Measurements from ENCODE around the gene CTBS. TPM values are rescaled to one million over a fixed set of nuclear protein-coding genes. Genes with fewer than 3 reads are reported as not detected.
"Not testable (repeated sequence)": the region's sequence is repeated elsewhere in the genome, so short reads cannot be mapped to it uniquely, and the experiment has no call there.

Gene CTBS
- total and polyA plus RNA-seq, 2 of the 8 experiments (the other 6 are each of a cell fraction or from before 2014, with no cell fraction given) = 3.3 to 4.1 TPM

DNA sequence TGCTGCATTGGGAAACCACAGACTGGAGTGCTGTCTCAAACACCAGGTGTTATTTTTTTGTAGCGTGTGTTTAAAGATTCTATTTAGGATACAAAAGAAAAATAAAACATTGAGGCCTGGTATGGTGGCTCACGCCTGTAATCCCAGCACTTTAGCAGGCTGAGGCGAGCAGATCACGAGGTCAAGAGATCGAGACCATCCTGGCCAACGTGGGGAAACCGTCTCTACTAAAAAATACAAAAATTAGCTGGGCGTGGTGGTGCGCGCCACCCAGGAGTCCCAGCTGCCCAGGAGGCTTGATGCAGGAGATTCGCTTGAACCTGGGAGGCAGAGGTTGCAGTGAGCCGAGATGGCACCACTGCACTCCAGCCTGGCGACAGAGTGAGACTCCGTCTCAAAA is 66.4 kb downstream of the CTBS start:
- H3K9me3 ChIP-seq (ENCODE audit: insufficient read depth in 2 of 2, low read depth in 1 of 2, low read length in 1 of 2); CTCF ChIA-PET (ENCODE audit: partially characterized antibody); H2AFZ ChIP-seq (ENCODE audit: low read length); H2BK12ac ChIP-seq (ENCODE audit: low read depth, low read length); H3K4me2 ChIP-seq (ENCODE audit: insufficient read depth in 1 of 2, low read depth in 2 of 2, low read length in 2 of 2); H2BK15ac ChIP-seq (ENCODE audit: low read length); H3K79me1 ChIP-seq (ENCODE audit: low read depth, low read length); H2BK20ac ChIP-seq (ENCODE audit: low read length); H3K23me2 ChIP-seq (ENCODE audit: low read depth, low read length); H2BK120ac ChIP-seq (replicated peaks; ENCODE audit: low read depth, low read length); H3K4me3 ChIP-seq (ENCODE audit: extremely low read depth in 1 of 4, insufficient read depth in 2 of 4, low read depth in 3 of 4, low read length in 4 of 4); H3K27ac ChIP-seq (ENCODE audit: low read depth, low read length); H3K14ac ChIP-seq (ENCODE audit: insufficient read length); H3K4me1 ChIP-seq (replicated peaks in 1 of 4; ENCODE audit: control insufficient read depth in 3 of 4, insufficient read depth in 4 of 4, low read length in 3 of 4); POLR2A ChIA-PET (ENCODE audit: partially characterized antibody); H3K36me3 ChIP-seq (ENCODE audit: control insufficient read depth in 2 of 4, insufficient read depth in 4 of 4, low read length in 3 of 4); FAIRE-seq; H3K27me3 ChIP-seq (replicated peaks in 1 of 4; ENCODE audit: control insufficient read depth in 3 of 4, extremely low read depth in 1 of 4, insufficient read depth in 3 of 4, low read length in 3 of 4); H3K4ac ChIP-seq (replicated peaks; ENCODE audit: insufficient read length, low read depth, low read length); H4K8ac ChIP-seq (ENCODE audit: extremely low read depth, insufficient read depth, low read length); DNase-seq (ENCODE audit: low read depth in 1 of 2, low spot score in 2 of 2); H3K23ac ChIP-seq (ENCODE audit: insufficient read length); H2BK5ac ChIP-seq (ENCODE audit: low read depth, low read length); H3K18ac ChIP-seq (ENCODE audit: extremely low read depth, low read length); H4K91ac ChIP-seq (replicated peaks; ENCODE audit: insufficient read length, low read length); H3K9ac ChIP-seq (replicated peaks in 1 of 4; ENCODE audit: extremely low read depth in 1 of 4, low read depth in 3 of 4, low read length in 3 of 4); H3K56ac ChIP-seq (replicated peaks; ENCODE audit: insufficient read length, low read depth, low read length); H4K5ac ChIP-seq (ENCODE audit: insufficient read length, low read depth, low read length); H2AK5ac ChIP-seq (ENCODE audit: low read depth, low read length): not testable (repeated sequence)
- H3K79me2 ChIP-seq (ENCODE audit: control insufficient read depth in 1 of 2, insufficient read depth in 2 of 2, low read length in 2 of 2) = peaks cover 3 to 27% of the 10 kb centered on the region in 2 experiments; a peak in 2 of 4 replicates
- 93% methylated on average over 14 of the region's 14 CpGs; no CpG with 5 or more reads in 1 of the 2 experiments for WGBS, 2 experiments (ENCODE audit: extremely low coverage in 1 of 2, insufficient coverage in 1 of 2, insufficient read length in 1 of 2, insufficient replicate concordance in 2 of 2, low coverage in 1 of 2, low lambda C conversion rate in 2 of 2, missing lambda C conversion rate in 1 of 2)
- H4K20me1 ChIP-seq (replicated peaks in 1 of 2; ENCODE audit: control insufficient read depth in 1 of 2, insufficient read depth in 2 of 2, low read length in 2 of 2) = peaks cover 15 to 16% of the 10 kb centered on the region in 2 experiments

Data from H1 (cell line).